ENCODE measurements around the gene SGF29. TPM values are rescaled to one million over a fixed set of nuclear protein-coding genes. Genes with fewer than 3 reads are reported as not detected.

SGF29 gene
- total and polyA plus RNA-seq, 7 donors = 13.2 to 58.7 (median 38.5) TPM

GRCh38 chr16:28602529-28602928, 48.8 kb downstream of the SGF29 start:
- no peaks in the 10 kb centered on the region for H3K9me3 ChIP-seq
- H3K4me1 ChIP-seq = no peaks in the 10 kb centered on the region
- no peaks in the 10 kb centered on the region for H3K27me3 ChIP-seq
- peak; percentile 37 for DNase-seq
- H3K36me3 ChIP-seq = no peaks in the 10 kb centered on the region
- 59 to 78% methylated on average over 5 of the region's 6 CpGs for WGBS, 2 donors
- no peak overlapping the region for H3K27ac ChIP-seq
- TF ChIP-seq POLR2AphosphoS5 (IDR thresholded peaks at IDR 0.05) (no peak), CTCF (IDR thresholded peaks at IDR 0.05) (no peak), EP300 (IDR thresholded peaks at IDR 0.05) (no peak), POLR2A (IDR thresholded peaks at IDR 0.05) (no peak)
- no peak overlapping the region for H3K4me3 ChIP-seq
- intact Hi-C loops (cut with DNase I) = no loop called here

GRCh38 chr16:28603381-28604185, 49.9 kb downstream of the SGF29 start:
- Histone ChIP-seq H3K27me3 (no peaks in the 10 kb centered on the region), H3K9me3 (no peaks in the 10 kb centered on the region), H3K27ac (no peak overlapping the region), H3K4me3 (no peak overlapping the region), H3K36me3 (no peaks in the 10 kb centered on the region), H3K4me1 (no peaks in the 10 kb centered on the region)
- WGBS, 2 donors = 84 to 87% methylated on average over 11 of the region's 11 CpGs
- DNase-seq = peak; percentile 67
- intact Hi-C loops (cut with DNase I) = no loop called here
- TF ChIP-seq POLR2A (IDR thresholded peaks at IDR 0.05) = no peak
- TF ChIP-seq CTCF (IDR thresholded peaks at IDR 0.05) = no peak
- no peak for TF ChIP-seq EP300 (IDR thresholded peaks at IDR 0.05)
- no peak for TF ChIP-seq POLR2AphosphoS5 (IDR thresholded peaks at IDR 0.05)

GRCh38 chr16:28604186-28604565, 50.5 kb downstream of the SGF29 start:
- DNase-seq = peak; percentile 66
- intact Hi-C loops (cut with DNase I) = no loop called here
- H3K9me3 ChIP-seq = no peaks in the 10 kb centered on the region
- no peaks in the 10 kb centered on the region for H3K27me3 ChIP-seq
- H3K27ac ChIP-seq = no peak overlapping the region
- TF ChIP-seq POLR2AphosphoS5 (IDR thresholded peaks at IDR 0.05) (no peak), CTCF (IDR thresholded peaks at IDR 0.05) (no peak), POLR2A (IDR thresholded peaks at IDR 0.05) (no peak), EP300 (IDR thresholded peaks at IDR 0.05) (no peak)
- H3K4me1 ChIP-seq = no peaks in the 10 kb centered on the region
- H3K4me3 ChIP-seq = no peak overlapping the region
- 77 to 83% methylated on average over 8 of the region's 8 CpGs for WGBS, 2 donors
- no peaks in the 10 kb centered on the region for H3K36me3 ChIP-seq

GRCh38 chr16:28606291-28607115, 52.8 kb downstream of the SGF29 start:
- WGBS, 2 donors = 89 to 94% methylated on average over 16 of the region's 16 CpGs
- H3K27me3 ChIP-seq = no peaks in the 10 kb centered on the region
- H3K36me3 ChIP-seq = no peaks in the 10 kb centered on the region
- no peaks in the 10 kb centered on the region for H3K9me3 ChIP-seq
- no peak overlapping the region for H3K4me3 ChIP-seq
- no peak overlapping the region for H3K27ac ChIP-seq
- intact Hi-C loops (cut with DNase I) = no loop called here
- peaks cover 0 to 9% (median 0%) of the 10 kb centered on the region in 4 donors for H3K4me1 ChIP-seq
- peak; percentile 65 for DNase-seq
- TF ChIP-seq POLR2AphosphoS5 (IDR thresholded peaks at IDR 0.05) (no peak), POLR2A (IDR thresholded peaks at IDR 0.05) (no peak), EP300 (IDR thresholded peaks at IDR 0.05) (no peak), CTCF (IDR thresholded peaks at IDR 0.05) (no peak)
